ENCODE results near the gene TMCC3. TPM values are rescaled to one million over a fixed set of nuclear protein-coding genes. Genes with fewer than 3 reads are reported as not detected.

The TMCC3 gene
- total RNA-seq, 1 experiment from 2014 or later: 0.92 TPM

GRCh38 chr12:94585626-94586025, 64.7 kb downstream of the TMCC3 start:
- TF ChIP-seq POLR2AphosphoS5 (IDR thresholded peaks at IDR 0.05; ENCODE audit: low read depth, low read length) (no peak), CTCF (IDR thresholded peaks at IDR 0.05) (no peak), SIN3A (IDR thresholded peaks at IDR 0.05; ENCODE audit: borderline replicate concordance, insufficient read depth, low read depth, low read length) (no peak), REST (IDR thresholded peaks at IDR 0.05; ENCODE audit: insufficient read depth in 1 of 2, low read depth in 2 of 2, low read length in 1 of 2) (no peak), TCF7L2 (IDR thresholded peaks at IDR 0.05; ENCODE audit: low read depth, low read length) (no peak)
- DNase-seq (ENCODE audit: low read depth, low spot score): no peak
- no peak for ATAC-seq
- BruUV-seq (replicated peaks): no TSS peak
- no peaks in the 10 kb centered on the region for H3K27me3 ChIP-seq (ENCODE audit: control insufficient read depth, insufficient read depth, low read length)
- no peaks in the 10 kb centered on the region for H3K4me1 ChIP-seq (ENCODE audit: control insufficient read depth, insufficient read depth, low read length)
- H3K27ac ChIP-seq (ENCODE audit: low read length): no peak overlapping the region
- intact Hi-C loops (cut with micrococcal nuclease; ENCODE audit: unreplicated experiment): no loop called here
- H3K4me3 ChIP-seq (ENCODE audit: low read depth in 2 of 2, low read length in 2 of 2): no peak overlapping the region
- in situ Hi-C loops (cut with HindIII; ENCODE audit: low pct_unique_long_range_greater_than_20kb, low sequenced_read_pairs): no loop called here
- H3K36me3 ChIP-seq (ENCODE audit: control insufficient read depth, insufficient read depth, low read length): no peaks in the 10 kb centered on the region
- H3K9me3 ChIP-seq (ENCODE audit: control insufficient read depth, insufficient read depth, low read depth, low read length): no peaks in the 10 kb centered on the region
- POLR2A ChIA-PET: no interaction called here
- CTCF ChIA-PET: no interaction called here

GRCh38 chr12:94584377-94584776, 66.0 kb downstream of the TMCC3 start:
- no peaks in the 10 kb centered on the region for H3K36me3 ChIP-seq (ENCODE audit: control insufficient read depth, insufficient read depth, low read length)
- H3K27ac ChIP-seq (ENCODE audit: low read length): no peak overlapping the region
- in situ Hi-C loops (cut with HindIII; ENCODE audit: low pct_unique_long_range_greater_than_20kb, low sequenced_read_pairs): no loop called here
- DNase-seq (ENCODE audit: low read depth, low spot score): no peak
- CTCF ChIA-PET: no interaction called here
- H3K27me3 ChIP-seq (ENCODE audit: control insufficient read depth, insufficient read depth, low read length): no peaks in the 10 kb centered on the region
- no peak overlapping the region for H3K4me3 ChIP-seq (ENCODE audit: low read depth in 2 of 2, low read length in 2 of 2)
- no peaks in the 10 kb centered on the region for H3K9me3 ChIP-seq (ENCODE audit: control insufficient read depth, insufficient read depth, low read depth, low read length)
- H3K4me1 ChIP-seq (ENCODE audit: control insufficient read depth, insufficient read depth, low read length): no peaks in the 10 kb centered on the region
- no peak for ATAC-seq
- intact Hi-C loops (cut with micrococcal nuclease; ENCODE audit: unreplicated experiment): no loop called here
- no TSS peak for BruUV-seq (replicated peaks)
- POLR2A ChIA-PET: no interaction called here
- TF ChIP-seq CTCF (IDR thresholded peaks at IDR 0.05) (no peak), POLR2AphosphoS5 (IDR thresholded peaks at IDR 0.05; ENCODE audit: low read depth, low read length) (no peak), SIN3A (IDR thresholded peaks at IDR 0.05; ENCODE audit: borderline replicate concordance, insufficient read depth, low read depth, low read length) (no peak), REST (IDR thresholded peaks at IDR 0.05; ENCODE audit: insufficient read depth in 1 of 2, low read depth in 2 of 2, low read length in 1 of 2) (no peak), TCF7L2 (IDR thresholded peaks at IDR 0.05; ENCODE audit: low read depth, low read length) (no peak)

Measured in Panc1 (cell line).